ENCODE results near the gene ADORA1. TPM values are rescaled to one million over a fixed set of nuclear protein-coding genes. Genes with fewer than 3 reads are reported as not detected.

Gene ADORA1
- total and polyA plus RNA-seq, 2 donors (not counting 3 experiments of a cell fraction or from before 2014, with no cell fraction given) = 0.15 TPM; not detected in 1

GRCh38 chr1:203130358-203130985, 2.9 kb downstream of the ADORA1 start:
- DNase-seq (ENCODE audit: low read depth, low spot score) (no peak), FAIRE-seq (no peak)
- Histone ChIP-seq H3K4me3 (replicated peaks in 1 of 3; ENCODE audit: insufficient read depth in 1 of 3, low read depth in 1 of 3, low read length in 3 of 3) (no peak overlapping the region), H2AFZ (ENCODE audit: low read depth, low read length) (no peak overlapping the region), H3K9me1 (replicated peaks; ENCODE audit: control insufficient read depth, extremely low read depth, insufficient read depth, low read length) (no peaks in the 10 kb centered on the region), H3K27ac (ENCODE audit: insufficient read depth, low read depth, low read length) (no peak overlapping the region), H3K79me2 (ENCODE audit: control insufficient read depth, insufficient read depth, low read length) (no peaks in the 10 kb centered on the region), H3K9me3 (replicated peaks; ENCODE audit: control insufficient read depth, insufficient read depth, low read length) (no peaks in the 10 kb centered on the region), H4K20me1 (replicated peaks; ENCODE audit: control insufficient read depth, extremely low read depth, insufficient read depth, low read length) (no peaks in the 10 kb centered on the region), H3K4me1 (ENCODE audit: control insufficient read depth, extremely low read depth, insufficient read depth, low read length) (peaks cover 4% of the 10 kb centered on the region), H3K4me2 (ENCODE audit: insufficient read depth, low read length) (no peak overlapping the region), H3K27me3 (ENCODE audit: control insufficient read depth in 2 of 2, insufficient read depth in 2 of 2, low read length in 2 of 2) (peaks cover 17 to 42% of the 10 kb centered on the region in 2 experiments), H3K9ac (replicated peaks; ENCODE audit: extremely low read depth, insufficient read depth, low read length) (no peak overlapping the region), H3K36me3 (ENCODE audit: control insufficient read depth in 2 of 2, extremely low read depth in 1 of 2, insufficient read depth in 2 of 2, low read length in 2 of 2) (no peaks in the 10 kb centered on the region)
- intact Hi-C loops (cut with micrococcal nuclease) = no loop called here
- no TSS peak for BruUV-seq (replicated peaks)
- dilution Hi-C loops (cut with MboI; ENCODE audit: extremely low pct_ligation_motif_present, low sequenced_read_pairs) = no loop called here
- CTCF ChIA-PET = interaction anchor here (0.7 to 2.3 kb wide), 4 partner anchors 12 to 86 kb away, joined by 4 to 12 read pairs (median 7); no protein-coding TSS in a partner anchor
- no peak for TF ChIP-seq JUN (IDR thresholded peaks at IDR 0.05; ENCODE audit: borderline replicate concordance, insufficient read depth, insufficient read length, low read depth)
- TF ChIP-seq EZH2 (IDR thresholded peaks at IDR 0.05; ENCODE audit: borderline replicate concordance, low read depth, low read length, severe bottlenecking) = no peak
- no peak for TF ChIP-seq POLR2A (IDR thresholded peaks at IDR 0.05; ENCODE audit: low read depth, low read length)
- no peak for TF ChIP-seq CTCF (IDR thresholded peaks at IDR 0.05; ENCODE audit: extremely low read depth in 1 of 2, insufficient read depth in 1 of 2, low read depth in 1 of 2, low read length in 2 of 2)
- TF ChIP-seq POLR2AphosphoS5 (IDR thresholded peaks at IDR 0.05; ENCODE audit: insufficient read depth, low read depth, low read length) = no peak
- no peak for TF ChIP-seq MAX (IDR thresholded peaks at IDR 0.05; ENCODE audit: insufficient read depth, insufficient read length)
- no peak for TF ChIP-seq MYC (IDR thresholded peaks at IDR 0.05; ENCODE audit: low read depth, low read length)
- TF ChIP-seq GATA2 (IDR thresholded peaks at IDR 0.05; ENCODE audit: insufficient read depth, insufficient read length, low read depth, low read length) = no peak
- POLR2A ChIA-PET = no interaction called here
